SK-N-MC (cell line): ENCODE measurements around the gene MYOF.

Source experiments
- EZH2 ChIP-seq: fragments of 200-600 bp; sonication (generic); IDR thresholded peaks from one replicate; pipeline ENCODE4 v1.6.1; 2017; ENCODE audit warnings: antibody characterized with exemption
- POLR2AphosphoS5 ChIP-seq: IDR thresholded peaks from 2 replicates; pipeline ENCODE4 v1.6.1; 2012; ENCODE audit warnings: mild to moderate bottlenecking, low read depth, low read length, borderline replicate concordance

DNA sequence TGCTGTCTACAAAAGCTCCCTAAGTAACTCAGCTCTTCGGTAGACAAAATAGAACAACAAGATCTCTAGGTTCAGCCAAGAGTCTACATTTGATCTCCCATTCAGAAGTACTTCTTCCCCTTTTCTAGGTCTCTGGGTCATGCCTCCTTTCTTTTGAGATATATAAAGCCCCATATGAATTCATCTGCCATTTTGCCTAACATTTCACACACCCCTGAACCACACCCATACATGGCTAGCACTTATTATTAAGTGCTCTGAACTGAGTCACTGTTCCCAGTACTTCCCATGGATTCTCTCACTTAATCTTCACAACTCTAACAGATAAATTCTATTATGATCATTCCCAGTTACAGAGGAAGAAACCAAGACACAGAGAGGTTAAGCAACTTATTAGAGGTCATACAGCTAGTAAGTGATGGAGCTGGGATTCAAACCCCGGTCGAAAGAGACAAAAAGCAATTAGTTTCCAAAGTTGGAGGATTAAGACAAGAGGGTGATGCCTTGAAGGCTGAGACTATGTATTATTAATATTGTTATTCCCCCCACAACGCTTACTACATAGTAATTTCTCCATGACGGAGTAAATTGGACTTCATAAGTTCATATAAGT is 17.3 kb downstream of the MYOF start:
- TF ChIP-seq POLR2AphosphoS5 (no peak), EZH2 (no peak)
